ENCODE results near the gene MMS19.

The MMS19 gene

DNA sequence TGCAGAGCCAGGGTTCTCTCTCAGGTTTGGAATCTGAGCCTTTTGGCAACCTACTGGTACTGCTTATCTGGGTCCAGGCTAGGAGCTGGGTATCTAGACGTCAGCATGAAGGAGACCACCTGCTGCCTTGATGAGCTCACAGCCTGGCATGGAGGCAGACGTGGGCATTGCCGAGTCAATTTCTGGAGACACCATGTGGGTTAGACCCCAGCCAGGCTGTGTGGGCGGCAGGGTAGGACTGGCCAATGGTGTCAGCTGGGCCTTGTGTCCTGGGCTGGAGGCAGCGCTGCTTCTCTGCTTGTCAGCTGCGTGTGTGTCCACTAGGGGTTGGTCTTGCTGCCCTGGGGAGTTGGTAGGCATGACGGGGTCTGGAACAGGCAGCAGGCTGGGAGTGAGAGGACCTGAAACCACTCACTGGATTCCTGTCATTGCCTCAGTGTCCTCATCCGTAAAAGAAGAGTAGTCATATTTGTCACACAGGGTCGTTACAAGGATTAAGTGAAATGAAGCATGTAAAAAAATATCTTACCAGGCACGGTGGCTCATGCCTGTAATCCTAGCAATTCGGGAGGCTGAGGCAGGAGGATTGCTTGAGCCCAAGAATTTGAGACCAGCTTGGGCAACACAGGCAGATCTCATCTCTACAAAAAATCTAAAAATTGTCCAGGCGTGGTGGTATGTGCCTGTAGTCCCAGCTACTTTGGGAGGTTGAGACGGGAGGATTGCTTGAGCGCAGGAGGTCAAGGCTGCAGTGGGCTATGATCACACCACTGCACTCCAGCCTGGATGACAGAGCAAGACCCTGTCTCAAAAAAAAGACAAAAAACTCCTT is 42.7 kb upstream of the MMS19 start:
- Histone ChIP-seq H3K27ac (ENCODE audit: low read depth, low read length) (no peak overlapping the region), H3K36me3 (ENCODE audit: low read length) (no peaks in the 10 kb centered on the region), H3K27me3 (ENCODE audit: low read length) (no peaks in the 10 kb centered on the region), H3K9me2 (replicated peaks; ENCODE audit: insufficient read depth, low read length) (no peaks in the 10 kb centered on the region), H3K9ac (ENCODE audit: low read length) (no peak overlapping the region), H4K20me1 (ENCODE audit: low read depth, low read length) (no peaks in the 10 kb centered on the region), H3F3A (ENCODE audit: insufficient read depth) (no peaks in the 10 kb centered on the region), H3K4me2 (ENCODE audit: low read depth, low read length, poor library complexity, severe bottlenecking) (no peak overlapping the region), H3K4me3 (ENCODE audit: insufficient read depth, low read length, poor library complexity, severe bottlenecking) (no peak overlapping the region), H3K79me2 (ENCODE audit: insufficient read depth, low read length) (no peaks in the 10 kb centered on the region), H3K9me3 (ENCODE audit: insufficient read depth, low read length) (no peaks in the 10 kb centered on the region), H2AFZ (ENCODE audit: low read depth, low read length, severe bottlenecking) (no peak overlapping the region)
- TF ChIP-seq, protein P1, sequence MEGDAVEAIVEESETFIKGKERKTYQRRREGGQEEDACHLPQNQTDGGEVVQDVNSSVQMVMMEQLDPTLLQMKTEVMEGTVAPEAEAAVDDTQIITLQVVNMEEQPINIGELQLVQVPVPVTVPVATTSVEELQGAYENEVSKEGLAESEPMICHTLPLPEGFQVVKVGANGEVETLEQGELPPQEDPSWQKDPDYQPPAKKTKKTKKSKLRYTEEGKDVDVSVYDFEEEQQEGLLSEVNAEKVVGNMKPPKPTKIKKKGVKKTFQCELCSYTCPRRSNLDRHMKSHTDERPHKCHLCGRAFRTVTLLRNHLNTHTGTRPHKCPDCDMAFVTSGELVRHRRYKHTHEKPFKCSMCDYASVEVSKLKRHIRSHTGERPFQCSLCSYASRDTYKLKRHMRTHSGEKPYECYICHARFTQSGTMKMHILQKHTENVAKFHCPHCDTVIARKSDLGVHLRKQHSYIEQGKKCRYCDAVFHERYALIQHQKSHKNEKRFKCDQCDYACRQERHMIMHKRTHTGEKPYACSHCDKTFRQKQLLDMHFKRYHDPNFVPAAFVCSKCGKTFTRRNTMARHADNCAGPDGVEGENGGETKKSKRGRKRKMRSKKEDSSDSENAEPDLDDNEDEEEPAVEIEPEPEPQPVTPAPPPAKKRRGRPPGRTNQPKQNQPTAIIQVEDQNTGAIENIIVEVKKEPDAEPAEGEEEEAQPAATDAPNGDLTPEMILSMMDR (IDR thresholded peaks at IDR 0.05; ENCODE audit: insufficient read depth, low read length, poor library complexity, severe bottlenecking): no peak
- no peak for TF ChIP-seq EZH2phosphoT487 (conservative IDR thresholded peaks at IDR 0.05; ENCODE audit: low read length)

DNA sequence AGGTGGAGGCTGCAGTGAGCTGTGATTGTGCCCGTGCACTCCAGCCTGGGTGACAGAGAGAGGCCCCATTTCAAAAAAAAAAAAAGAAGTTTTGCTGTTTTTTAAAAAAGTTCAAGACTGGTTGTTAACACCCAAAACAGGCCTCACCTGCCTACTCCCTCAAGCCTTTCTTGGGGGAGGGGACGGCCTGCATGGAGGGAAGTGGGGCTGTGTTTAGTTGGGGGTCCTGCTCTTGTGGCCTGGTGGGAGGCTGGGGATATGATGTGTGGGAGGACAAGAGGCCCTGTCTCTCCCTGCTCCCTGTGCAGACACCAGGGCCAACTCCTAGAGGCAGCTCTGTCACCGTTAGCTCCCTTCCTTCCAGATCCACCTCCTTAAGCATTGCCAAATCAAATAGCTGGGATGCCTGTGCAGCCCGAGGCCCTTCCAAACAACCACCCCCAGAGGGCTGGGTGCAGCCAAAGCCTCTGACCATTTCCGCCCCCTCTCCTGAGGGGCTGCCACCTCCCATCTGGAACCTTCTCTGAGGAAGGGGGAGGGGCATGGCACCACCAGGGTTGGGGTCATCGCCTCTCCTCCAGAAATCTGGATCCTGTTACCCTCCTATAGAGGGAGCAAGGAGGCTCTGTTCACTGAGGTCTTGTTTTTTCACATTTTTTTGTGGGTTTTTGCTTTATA is 41.4 kb upstream of the MMS19 start:
- no peak overlapping the region for H3K9ac ChIP-seq (ENCODE audit: low read length)
- H3K4me3 ChIP-seq (ENCODE audit: insufficient read depth, low read length, poor library complexity, severe bottlenecking): no peak overlapping the region
- no peaks in the 10 kb centered on the region for H3K36me3 ChIP-seq (ENCODE audit: low read length)
- no peaks in the 10 kb centered on the region for H3F3A ChIP-seq (ENCODE audit: insufficient read depth)
- no peaks in the 10 kb centered on the region for H3K79me2 ChIP-seq (ENCODE audit: insufficient read depth, low read length)
- TF ChIP-seq, protein P1 (IDR thresholded peaks at IDR 0.05; ENCODE audit: insufficient read depth, low read length, poor library complexity, severe bottlenecking): no peak
- no peak for TF ChIP-seq EZH2phosphoT487 (conservative IDR thresholded peaks at IDR 0.05; ENCODE audit: low read length)
- H2AFZ ChIP-seq (ENCODE audit: low read depth, low read length, severe bottlenecking): no peak overlapping the region
- no peaks in the 10 kb centered on the region for H3K9me2 ChIP-seq (replicated peaks; ENCODE audit: insufficient read depth, low read length)
- no peaks in the 10 kb centered on the region for H4K20me1 ChIP-seq (ENCODE audit: low read depth, low read length)
- no peaks in the 10 kb centered on the region for H3K27me3 ChIP-seq (ENCODE audit: low read length)
- no peak overlapping the region for H3K4me2 ChIP-seq (ENCODE audit: low read depth, low read length, poor library complexity, severe bottlenecking)
- H3K27ac ChIP-seq (ENCODE audit: low read depth, low read length): no peak overlapping the region
- H3K9me3 ChIP-seq (ENCODE audit: insufficient read depth, low read length): no peaks in the 10 kb centered on the region

DNA sequence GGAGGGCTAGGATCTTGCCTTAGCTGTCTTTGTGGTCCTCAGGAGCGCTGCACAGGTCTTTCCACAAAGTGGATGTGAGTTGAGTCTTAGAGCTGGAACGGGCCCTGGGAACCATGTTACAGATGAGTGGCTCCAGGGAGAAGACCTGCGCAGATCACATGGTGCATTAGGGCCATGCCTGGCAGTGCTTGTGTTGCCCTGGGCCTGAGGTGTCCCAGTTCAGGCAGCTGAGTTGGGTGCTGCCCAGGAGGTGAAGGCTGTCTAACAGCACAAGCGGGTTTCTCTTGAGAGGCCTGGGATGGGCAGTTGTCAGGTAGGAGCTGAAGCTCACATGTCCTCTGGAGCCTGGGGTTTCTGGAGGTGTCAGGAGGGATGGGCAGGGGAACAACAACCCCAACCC is 40.6 kb upstream of the MMS19 start:
- Histone ChIP-seq H3K79me2 (ENCODE audit: insufficient read depth, low read length) (no peaks in the 10 kb centered on the region), H4K20me1 (ENCODE audit: low read depth, low read length) (no peaks in the 10 kb centered on the region), H2AFZ (ENCODE audit: low read depth, low read length, severe bottlenecking) (no peak overlapping the region), H3K9me3 (ENCODE audit: insufficient read depth, low read length) (no peaks in the 10 kb centered on the region), H3K9ac (ENCODE audit: low read length) (no peak overlapping the region), H3K9me2 (replicated peaks; ENCODE audit: insufficient read depth, low read length) (no peaks in the 10 kb centered on the region), H3K4me3 (ENCODE audit: insufficient read depth, low read length, poor library complexity, severe bottlenecking) (no peak overlapping the region), H3K27me3 (ENCODE audit: low read length) (no peaks in the 10 kb centered on the region), H3K36me3 (ENCODE audit: low read length) (no peaks in the 10 kb centered on the region), H3K4me2 (ENCODE audit: low read depth, low read length, poor library complexity, severe bottlenecking) (no peak overlapping the region), H3K27ac (ENCODE audit: low read depth, low read length) (no peak overlapping the region), H3F3A (ENCODE audit: insufficient read depth) (no peaks in the 10 kb centered on the region)
- TF ChIP-seq EZH2phosphoT487 (conservative IDR thresholded peaks at IDR 0.05; ENCODE audit: low read length): no peak
- TF ChIP-seq, protein P1 (IDR thresholded peaks at IDR 0.05; ENCODE audit: insufficient read depth, low read length, poor library complexity, severe bottlenecking): no peak

All from SU-DHL-6 (cell line).